CD4-positive, alpha-beta T cell treated with Interleukin-4 for 1 hour (primary cell): Measurements from ENCODE around the gene GBF1.
"Not testable (repeated sequence)": the region's sequence is repeated elsewhere in the genome, so short reads cannot be mapped to it uniquely, and the experiment has no call there.

Experiments
- DNase-seq, 2 donors: peaks; one replicate each; pipeline ENCODE4 v3.0.0-alpha.2; 2020 to 2022

GBF1 gene

DNA sequence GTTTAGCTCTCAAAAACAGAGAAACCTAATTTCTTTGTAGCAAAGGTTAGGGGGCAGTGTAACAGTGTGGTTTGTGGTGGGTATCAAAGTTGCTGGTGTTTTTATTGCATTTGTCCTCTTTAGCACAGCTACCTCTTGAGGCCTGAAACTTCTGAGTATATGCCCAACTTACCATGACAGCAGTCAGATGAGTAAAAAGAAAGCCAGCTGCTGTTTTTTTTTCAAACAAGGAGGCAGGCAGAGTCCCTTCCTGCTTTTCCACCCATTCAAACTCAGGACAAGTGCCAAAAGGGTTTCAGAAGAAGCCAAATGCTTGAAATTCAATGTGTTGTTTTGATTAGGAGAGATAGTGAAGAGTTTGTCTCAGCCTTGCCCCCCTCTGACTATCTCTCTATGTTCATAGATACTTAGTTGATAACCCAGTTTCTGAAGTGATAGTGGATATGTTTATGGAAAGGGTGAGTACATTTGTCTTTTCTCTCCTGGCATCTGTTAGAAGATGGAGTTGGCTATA lies 23.1 kb downstream of the GBF1 start:
- DNase-seq, result no peak

DNA sequence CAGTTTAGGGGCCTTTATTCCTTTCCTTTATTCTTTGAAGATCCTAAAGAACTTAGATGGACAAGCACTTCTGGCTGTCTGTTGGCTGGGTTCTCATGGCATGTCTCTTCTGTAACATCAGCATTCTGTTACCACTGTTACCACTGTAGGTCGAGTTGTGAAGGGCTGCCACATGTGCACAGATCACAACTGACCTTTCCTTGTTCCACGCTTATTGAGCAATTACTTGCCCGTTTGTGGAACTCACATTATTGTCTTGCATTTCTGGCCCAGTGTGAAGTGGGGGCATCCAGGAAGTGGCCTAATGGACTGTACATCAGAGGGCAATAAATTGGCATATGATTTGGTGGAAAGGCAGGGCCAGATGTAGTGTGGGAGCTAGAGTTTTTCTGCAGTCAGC lies 23.7 kb downstream of the GBF1 start:
- DNase-seq, result no peak

DNA sequence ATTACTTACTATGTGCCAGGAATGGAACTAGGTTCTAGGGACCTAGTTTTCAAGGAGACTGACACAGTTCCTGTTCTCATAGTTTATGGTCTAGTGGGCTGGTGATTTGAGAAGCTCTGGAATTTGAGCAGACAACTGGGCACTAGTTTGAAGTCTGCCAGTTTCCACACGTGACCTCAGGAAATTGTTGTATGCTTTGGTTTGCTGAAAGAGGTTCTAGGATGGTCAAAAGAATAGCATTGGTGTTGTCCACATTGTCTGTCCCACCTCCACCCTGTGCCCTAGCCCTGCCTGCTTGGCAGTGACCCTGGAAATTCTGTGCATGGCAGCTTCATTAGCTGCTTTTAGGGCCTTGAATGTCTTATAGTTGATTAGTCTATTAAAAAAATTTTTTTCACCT lies 28.7 kb downstream of the GBF1 start:
- no peak for DNase-seq

DNA sequence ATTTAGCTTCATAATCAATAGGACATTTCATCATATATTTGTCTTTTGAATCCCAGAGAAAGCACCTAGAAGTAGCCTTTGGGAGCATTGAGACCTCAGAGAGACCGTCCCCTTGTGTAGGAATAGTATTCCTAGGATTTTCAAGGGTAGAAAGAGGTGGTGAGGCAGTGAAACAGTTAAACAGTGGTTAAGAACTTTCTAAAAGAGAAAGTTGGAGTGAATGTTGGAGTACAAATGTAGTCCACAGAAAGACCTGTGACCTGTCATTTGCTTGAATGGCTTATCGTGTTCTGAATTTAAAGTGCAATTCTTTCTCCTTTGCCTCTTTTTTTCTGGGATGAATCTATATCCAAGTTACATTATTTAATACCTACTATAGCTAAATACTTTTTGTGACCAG lies 30.0 kb downstream of the GBF1 start:
- no peak for DNase-seq

DNA sequence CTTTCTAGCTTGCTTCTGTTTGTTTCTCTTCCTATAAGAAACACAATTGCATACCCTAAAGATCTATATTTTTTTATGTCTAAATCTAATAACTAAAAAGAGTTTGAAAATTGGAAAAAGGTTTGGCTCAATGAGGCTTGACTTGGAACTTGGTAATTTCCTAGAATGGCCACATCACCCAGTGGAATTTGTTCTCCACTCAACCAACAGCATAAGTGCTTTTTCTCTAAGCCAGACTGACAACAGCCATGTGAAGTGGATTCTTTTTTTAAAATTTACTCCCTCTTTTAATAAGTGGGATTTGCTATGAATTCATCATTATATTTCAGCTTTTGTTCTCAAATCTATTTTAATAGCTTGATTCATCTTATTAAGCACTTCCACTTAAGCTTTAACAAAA lies 33.8 kb downstream of the GBF1 start:
- DNase-seq, result no peak

DNA sequence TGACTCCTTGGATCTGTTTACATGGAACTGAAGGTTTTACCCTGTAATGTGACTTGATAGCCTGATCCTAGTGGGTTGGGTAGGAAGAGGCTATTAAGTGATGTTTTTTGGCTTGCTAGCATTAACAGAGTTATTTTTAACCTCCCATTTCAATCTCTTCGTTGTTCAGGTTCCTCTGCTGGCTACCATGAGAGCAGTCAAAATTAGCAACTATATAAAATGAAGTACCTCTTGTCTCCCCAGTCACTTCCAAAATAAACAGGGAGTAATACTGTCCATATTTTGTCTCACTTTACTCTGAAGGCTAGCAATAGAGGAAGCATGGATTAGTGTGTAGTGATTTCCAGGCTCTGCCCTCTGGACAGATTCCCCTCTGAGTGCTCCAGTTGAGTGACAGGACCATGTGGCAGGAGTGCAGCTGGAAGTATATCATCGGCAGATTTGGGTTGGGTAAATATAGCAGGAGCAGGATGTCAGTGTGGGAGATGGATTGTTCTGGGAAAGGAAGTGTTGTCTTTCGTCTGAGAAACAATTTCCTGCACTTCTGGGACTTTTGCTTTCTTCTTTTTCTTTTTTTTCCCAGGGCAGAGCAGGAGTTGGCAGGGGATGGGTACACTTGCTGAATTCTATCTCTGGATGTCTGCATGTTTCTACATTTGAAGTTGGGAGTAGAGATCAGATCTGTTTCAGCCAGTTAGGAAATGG lies 35.2 kb downstream of the GBF1 start:
- no peak for DNase-seq

DNA sequence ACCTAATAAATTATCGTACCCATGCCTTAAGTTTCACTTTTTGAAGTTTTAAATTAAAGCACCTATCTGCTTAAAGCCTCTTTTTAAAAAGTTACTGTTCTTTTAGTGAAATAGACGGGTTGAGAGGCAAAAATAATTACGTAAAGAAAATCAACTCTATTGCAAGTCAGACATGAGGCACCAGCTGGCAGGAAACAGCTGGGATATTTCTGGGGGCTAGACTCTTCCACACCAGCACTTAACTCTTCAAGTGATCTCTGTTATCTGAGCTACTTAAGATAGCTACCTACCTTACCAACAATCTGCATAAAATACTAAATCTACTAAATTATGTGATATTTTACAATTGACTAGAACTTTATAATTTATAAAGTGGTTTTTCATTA lies 35.8 kb downstream of the GBF1 start:
- DNase-seq, result no peak

DNA sequence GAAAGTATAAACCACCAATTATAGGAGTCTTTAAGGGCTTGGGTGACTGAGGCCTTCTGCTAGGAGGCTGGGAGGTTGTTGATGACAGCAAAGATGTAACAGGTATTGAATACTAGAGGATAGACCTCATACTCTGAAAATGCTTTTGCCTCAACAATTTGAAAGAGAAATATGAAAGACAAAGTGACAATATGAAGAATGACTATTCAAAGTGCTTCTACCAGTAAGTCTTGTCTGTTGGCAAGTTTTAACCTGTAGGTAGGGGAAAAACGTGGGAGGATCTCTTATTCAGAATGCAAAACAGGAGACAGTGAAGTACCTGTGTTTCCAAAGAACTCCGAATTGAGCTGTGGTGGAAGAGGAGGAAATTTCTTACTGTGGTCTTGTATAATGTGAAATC lies 38.2 kb downstream of the GBF1 start:
- DNase-seq, result no peak

DNA sequence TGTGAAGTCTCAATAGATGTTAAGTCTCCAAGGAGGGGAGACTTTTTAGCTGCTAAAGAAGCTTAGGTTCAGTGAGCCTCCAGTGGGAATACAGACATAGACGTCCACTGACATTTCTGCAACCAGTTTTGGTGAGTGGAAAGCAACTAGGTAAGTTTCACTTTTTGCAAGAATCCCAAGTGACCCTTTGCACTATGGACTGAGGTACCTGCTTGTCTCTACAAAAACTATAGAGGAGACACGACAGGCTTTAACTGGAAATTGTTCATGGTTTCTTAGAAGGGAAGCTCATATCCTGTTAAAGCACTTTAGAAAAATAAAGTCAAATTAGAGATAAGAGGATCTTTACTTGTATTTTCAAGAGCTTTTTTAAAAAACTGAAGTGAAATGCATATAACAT lies 38.6 kb downstream of the GBF1 start:
- no peak for DNase-seq

DNA sequence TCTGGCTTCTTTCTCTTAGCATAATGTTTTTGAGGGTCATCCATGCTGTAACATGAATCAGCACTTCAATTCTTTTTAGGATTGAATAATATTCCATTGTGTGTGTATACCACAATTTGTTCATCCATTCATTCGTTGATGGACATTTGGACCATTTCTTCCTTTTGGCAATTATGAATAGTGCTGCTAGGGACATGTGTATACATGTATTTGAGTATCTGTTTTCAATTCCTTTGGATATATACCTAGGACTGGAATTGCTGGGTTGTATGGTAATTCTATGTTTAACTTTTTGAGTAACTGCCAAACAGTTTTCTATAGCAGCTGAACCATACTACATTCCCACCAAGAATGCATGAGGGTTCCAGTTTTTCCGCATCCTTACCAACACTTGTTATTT lies 39.2 kb downstream of the GBF1 start:
- DNase-seq, result no peak

DNA sequence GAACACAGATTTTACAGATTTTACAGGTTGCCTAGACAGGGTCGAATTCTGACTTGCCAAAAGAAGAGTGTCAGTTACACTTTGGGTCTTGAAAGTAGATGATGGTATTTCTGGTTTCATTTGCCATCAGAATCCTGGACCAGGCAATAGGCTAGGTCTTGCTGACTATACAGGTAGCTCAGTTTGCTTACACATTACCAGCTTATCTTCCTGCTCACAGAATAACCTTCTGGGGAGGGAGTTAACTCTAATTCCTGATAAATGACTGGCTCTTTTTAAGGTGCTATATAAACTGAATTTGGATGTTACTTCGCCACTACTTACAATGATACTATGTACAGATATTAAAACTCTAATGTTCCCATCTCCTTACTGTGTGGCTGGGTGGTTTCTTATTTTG lies 39.8 kb downstream of the GBF1 start:
- no peak for DNase-seq

DNA sequence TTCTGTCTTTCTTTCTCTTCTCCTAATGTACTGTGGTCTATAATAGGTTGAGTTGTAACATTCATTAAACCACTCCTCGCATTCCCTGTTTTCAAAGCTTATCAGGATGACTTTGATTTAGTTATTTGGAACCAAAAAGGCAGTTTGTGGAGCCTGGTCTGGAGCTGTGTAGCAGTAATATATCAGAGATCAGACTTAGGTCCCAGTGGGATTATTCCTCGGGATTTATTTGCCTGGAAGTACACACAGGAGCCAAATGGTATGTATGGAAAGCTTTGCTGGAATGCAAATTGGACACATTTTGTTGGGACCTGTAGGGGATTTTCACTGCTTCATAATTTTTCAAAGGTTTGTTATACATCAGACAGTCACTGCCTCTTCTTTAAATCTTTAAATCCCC lies 40.9 kb downstream of the GBF1 start:
- DNase-seq, result no peak

DNA sequence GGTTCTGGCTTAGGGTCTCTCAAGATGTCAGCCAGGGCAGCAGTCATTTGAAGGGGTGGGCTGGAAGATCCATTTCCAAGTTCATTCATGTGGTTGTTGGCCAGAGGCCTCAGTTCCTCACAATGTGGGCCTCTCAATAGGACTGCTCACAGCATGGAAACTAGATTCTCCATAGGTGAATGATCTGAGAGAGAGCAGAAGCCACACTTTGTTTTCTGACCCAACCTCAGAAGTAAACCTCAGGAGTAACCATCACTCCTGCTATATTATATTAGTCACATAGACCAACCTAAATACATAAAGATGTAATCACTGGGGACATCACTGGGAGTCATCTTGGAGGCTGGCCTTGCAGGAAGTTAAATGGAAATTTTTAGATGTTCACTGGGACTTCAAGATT lies 42.2 kb downstream of the GBF1 start:
- DNase-seq, result no peak

DNA sequence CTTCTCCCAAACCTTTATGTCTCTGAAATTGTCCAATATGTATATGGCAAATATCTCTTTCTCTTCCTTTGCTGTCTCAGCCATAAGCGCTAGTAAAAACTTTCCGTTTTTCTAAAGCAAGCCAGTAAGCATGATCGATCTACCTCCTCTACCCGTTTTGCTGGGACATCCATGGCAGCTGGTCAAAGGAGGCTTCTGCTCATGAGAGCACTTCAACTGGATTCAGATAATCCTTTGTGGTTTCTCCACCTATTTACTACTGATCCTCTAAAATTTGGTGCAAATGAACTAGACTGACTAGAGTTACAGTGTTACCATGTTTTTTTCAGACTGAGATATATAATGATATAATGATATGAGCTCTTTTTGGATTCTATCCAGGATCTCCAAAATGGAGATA lies 42.7 kb downstream of the GBF1 start:
- no peak for DNase-seq

DNA sequence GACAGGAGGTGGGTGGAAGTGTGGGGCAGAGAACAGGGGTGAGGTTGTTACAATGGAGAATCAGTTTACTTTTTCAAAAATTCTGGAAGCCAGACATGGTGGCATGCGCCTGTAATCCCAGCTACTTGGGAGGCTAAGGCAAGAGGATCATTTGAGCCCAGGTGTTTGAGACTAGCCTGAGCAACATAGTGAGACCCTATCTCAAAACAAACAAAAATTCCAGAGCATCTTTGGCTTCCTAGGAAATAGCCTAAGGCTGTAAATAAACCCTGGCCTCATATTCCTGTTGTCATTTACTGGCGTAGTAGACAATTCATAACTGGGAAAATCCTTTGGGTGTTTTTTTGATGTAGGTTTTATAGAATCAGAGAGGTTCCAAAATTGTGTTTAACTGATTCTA lies 44.0 kb downstream of the GBF1 start:
- DNase-seq, result no peak

DNA sequence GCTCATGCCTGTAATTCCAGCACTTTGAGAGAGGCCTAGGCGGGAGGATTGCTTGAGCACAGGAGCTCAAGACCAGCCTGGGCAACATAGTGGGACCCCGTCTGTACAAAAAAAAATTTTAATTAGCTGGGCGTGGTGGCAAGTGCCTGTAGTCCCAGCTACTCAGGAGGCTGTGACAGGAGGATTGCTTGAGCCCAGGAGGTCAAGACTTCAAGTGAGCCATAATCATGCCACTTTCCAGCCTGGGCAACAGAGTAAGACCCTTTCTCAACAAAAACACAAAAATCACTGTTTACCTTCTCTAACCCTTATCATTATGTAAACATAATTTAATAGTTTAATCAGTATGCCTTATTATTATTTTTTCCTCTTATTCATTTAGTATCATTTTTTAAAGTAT lies 44.5 kb downstream of the GBF1 start:
- no peak for DNase-seq

DNA sequence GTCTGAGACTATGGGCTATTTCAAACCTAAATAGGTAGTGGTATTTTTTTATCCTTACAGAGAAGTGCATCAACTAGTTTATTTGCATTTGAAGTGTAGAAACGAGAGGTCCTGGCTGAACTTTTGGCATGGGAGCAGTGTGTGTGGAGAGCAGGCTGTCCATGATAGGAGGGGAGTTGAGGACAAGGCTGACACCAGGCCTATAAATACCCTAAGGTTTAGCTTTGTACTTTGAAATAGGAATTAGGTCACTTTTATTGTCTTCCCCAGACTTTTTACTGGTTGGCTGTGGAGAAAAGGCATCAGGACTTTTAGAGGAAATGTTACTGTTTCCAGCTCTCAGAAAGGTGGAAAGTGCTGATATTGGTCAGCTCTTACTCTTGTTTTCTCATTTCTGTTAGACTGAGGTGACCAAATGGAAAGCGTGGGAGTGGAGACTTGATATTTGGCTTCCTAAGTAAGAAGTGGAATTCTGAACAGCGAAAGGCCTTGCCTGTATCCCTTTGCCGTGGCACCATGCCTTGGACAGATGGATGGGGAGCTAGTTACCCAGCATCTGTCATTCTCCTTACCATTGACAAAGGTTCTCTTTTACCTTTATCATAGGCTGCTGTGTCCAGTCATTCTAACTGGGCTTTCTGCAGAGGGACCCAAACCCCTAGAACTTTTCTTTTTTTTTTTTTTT lies 46.0 kb downstream of the GBF1 start:
- no peak for DNase-seq

DNA sequence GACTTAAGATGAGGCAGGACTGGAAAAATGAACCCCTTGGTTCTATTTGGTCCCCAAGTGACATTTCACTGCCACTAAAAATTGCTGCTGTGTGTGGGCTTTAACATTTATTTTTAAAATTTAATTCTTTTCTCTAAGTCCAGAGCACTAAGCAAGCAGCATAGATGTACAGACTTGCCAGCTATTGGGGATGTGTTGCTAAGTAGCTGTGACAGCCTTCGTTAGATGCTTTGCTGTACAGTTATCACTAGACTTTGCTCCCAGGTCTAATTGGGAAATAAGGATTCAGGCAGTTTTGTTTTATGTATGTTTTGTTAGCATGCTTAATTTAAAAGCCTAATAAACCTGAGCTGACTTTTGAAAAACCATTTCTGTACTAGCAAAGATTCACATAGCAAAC lies 51.8 kb downstream of the GBF1 start:
- no peak for DNase-seq

DNA sequence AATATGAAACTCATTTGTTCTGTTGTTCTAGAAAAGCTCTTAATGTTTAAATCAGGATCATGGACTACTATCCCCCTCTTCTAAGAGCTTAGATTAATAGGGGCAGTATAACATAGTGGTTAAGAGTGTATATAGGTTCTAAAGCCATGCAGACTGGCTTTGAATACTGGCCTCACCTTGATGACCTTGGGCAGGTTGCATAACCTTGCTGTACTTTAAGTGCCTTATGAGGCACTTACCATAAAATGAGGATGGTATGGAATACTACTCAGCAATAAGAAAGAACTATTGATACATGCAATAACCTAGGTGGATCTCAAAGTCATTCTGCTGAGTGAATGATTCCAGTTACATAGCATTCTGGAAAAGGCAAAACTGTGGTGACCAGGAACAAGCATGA lies 53.6 kb downstream of the GBF1 start:
- DNase-seq, result no peak

DNA sequence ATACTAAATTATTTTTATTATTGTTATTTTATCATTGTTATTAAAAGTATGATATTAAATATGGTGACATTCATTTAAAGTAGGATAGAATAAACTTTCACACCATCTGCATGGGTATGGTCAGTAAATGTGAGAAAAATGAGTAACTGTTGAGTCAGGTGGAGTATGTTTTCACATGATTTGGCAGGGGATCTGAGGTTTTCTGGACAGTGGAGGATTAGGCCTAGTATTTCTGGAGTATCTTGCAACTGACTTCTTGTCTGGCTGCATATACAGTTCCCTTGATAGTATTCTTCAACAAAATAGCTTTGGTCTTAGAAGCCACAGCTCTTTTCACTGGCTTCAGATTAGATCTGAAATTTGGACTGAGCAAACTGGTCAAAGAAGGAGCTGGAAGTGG lies 54.5 kb downstream of the GBF1 start:
- no peak for DNase-seq

DNA sequence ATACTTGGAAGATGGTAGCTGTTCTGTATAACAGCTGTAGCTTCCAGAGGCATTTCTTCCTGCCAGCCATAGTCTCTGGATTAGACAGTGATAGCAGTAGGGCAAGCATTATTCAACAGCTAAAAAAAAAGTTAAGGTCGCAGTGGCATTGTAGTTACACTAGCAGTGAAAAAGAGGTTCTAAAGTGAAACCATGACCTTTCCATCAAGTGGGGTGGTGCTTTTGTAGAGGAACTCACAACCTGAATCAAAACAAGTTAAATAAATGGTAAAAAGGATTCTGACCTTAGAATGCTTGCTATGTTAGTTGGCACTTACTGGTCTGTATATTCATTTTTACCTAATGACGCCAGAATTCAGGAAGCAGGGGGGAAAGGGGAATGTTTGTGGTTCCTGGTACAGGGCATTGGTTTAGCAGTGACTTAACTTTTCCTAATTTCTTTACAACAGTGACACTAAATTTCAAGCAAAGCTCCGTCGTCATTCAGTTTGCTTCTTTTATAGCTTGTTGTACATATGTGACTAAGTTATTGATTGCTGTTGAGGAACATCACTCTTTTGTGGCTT lies 55.0 kb downstream of the GBF1 start:
- DNase-seq, result no peak

DNA sequence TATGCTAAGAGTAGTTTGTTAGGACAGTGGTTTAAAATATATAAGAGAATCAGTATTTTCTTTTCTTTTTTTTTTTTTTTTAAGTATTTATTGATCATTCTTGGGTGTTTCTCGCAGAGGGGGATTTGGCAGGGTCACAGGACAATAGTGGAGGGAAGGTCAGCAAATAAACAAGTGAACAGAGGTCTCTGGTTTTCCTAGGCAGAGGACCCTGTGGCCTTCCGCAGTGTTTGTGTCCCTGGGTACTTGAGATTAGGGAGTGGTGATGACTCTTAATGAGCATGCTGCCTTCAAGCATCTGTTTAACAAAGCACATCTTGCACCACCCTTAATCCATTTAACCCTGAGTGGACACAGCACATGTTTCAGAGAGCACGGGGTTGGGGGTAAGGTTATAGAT lies 55.6 kb downstream of the GBF1 start:
- not testable (repeated sequence) for DNase-seq

DNA sequence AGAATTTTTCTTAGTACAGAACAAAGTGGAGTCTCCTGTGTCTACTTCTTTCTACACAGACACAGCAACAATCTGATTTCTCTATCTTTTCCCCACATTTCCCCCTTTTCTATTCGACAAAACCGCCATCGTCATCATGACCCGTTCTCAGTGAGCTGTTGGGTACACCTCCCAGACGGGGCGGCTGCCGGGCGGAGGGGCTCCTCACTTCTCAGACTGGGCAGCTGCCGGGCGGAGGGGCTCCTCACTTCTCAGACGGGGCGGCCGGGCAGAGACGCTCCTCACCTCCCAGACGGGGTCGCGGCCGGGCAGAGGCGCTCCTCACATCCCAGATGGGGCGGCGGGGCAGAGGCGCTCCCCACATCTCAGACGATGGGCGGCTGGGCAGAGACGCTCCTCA lies 56.0 kb downstream of the GBF1 start:
- DNase-seq, result not testable (repeated sequence)

DNA sequence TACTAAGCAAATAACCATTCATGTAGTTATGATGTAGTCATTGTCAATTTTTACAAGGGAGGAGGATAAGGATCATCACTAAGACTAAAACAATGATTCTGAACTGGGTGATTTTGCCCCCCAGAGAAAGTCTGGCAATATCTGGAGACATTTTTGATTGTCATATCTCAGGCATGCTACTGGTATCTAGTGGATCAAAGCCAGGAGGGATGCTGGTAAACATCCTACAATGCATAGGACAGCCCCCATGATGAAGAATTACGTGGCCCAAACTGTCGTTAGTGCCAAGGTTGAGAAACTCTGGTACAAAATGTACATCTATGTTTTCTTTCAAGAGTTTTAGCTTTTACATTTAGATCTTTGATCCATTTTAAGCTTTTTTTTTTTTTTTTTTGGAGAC lies 57.3 kb downstream of the GBF1 start:
- DNase-seq, result no peak

DNA sequence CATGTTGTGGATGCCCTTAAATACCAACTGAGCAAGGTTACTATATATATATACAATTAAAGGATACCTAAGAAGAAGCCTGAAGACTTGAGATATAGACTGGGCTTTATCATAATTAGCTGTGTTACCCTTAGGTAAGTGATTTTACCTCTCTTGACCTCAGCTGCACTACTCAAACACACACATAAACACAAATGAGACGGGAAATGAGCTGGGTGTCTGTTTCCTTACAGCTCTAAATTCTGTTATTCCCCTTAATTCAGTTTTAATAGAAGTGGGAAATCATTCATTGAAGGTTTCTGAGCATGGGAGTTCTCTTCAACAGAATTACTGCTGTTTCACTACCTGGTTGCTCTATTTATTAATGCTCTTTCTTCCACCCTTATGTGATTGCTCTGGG lies 60.7 kb downstream of the GBF1 start:
- no peak for DNase-seq
